IMR-90 (cell line): ENCODE measurements around the gene GRID1. TPM values are rescaled to one million over a fixed set of nuclear protein-coding genes. Genes with fewer than 3 reads are reported as not detected.

Experiments
- ATAC-seq: fragments of 200-7000 bp; cut with Tn5 transposase; 2 replicates; pipeline ENCODE4 v1.9.1; 2020; ENCODE audit warnings: low read depth, mild to moderate bottlenecking, moderate library complexity
- BruUV-seq: library from RNA; stranded (reverse); fragments of 400-500 nt; replicated peaks from 2 replicates; lab custom pipeline; 2021; lab: Mats Ljungman, UMichigan
- CTCF ChIA-PET: fragments of 300-600 bp; formaldehyde crosslinking; extraction: SDS; loops from one replicate; lab custom pipeline; 2021; ENCODE audit warnings: antibody characterized with exemption; lab: Yijun Ruan, JAX
- POLR2A ChIA-PET: fragments of 300-600 bp; sonication (Branson Sonifier 250); formaldehyde crosslinking; loops from one replicate; lab custom pipeline; 2022; ENCODE audit warnings: antibody characterized with exemption; ENCODE audit not compliant: unreplicated experiment; lab: Charles Lee
- DNase-seq: peaks from one replicate; pipeline ENCODE4 v3.0.0; 2013
- H2AFZ ChIP-seq: replicated peaks from 2 replicates; pipeline ENCODE3; 2013; ENCODE audit warnings: low read length, mild to moderate bottlenecking; ENCODE audit not compliant: poor library complexity
- H2AK5ac ChIP-seq: 2 replicates; pipeline ENCODE4 v1.6.1; 2013; ENCODE audit warnings: low read depth, low read length, inconsistent platforms
- H2AK9ac ChIP-seq: replicated peaks from 2 replicates; pipeline ENCODE3; 2013; ENCODE audit warnings: mild to moderate bottlenecking, low read depth, low read length, moderate library complexity; ENCODE audit not compliant: poor library complexity
- H2BK120ac ChIP-seq: 2 replicates; pipeline ENCODE4 v1.6.1; 2013; ENCODE audit warnings: low read depth, low read length, inconsistent platforms
- H2BK15ac ChIP-seq: 3 replicates; pipeline ENCODE4 v1.6.1; 2013; ENCODE audit warnings: low read depth, low read length, inconsistent platforms
- H2BK20ac ChIP-seq: 2 replicates; pipeline ENCODE4 v1.6.1; 2013; ENCODE audit warnings: low read depth, mild to moderate bottlenecking, inconsistent platforms, low read length, moderate library complexity
- H2BK5ac ChIP-seq: 2 replicates; pipeline ENCODE4 v1.6.1; 2013; ENCODE audit warnings: mild to moderate bottlenecking, low read depth, low read length, inconsistent platforms; ENCODE audit not compliant: poor library complexity, severe bottlenecking
- H3K14ac ChIP-seq: replicated peaks from 2 replicates; pipeline ENCODE4 v1.6.1; 2013; ENCODE audit warnings: low read depth, low read length, inconsistent platforms
- H3K18ac ChIP-seq: 2 replicates; pipeline ENCODE4 v1.6.1; 2013; ENCODE audit warnings: low read depth, low read length, control low read depth
- H3K23ac ChIP-seq: 2 replicates; pipeline ENCODE4 v1.6.1; 2013; ENCODE audit warnings: low read depth, low read length, inconsistent platforms
- H3K27ac ChIP-seq: 2 replicates; pipeline ENCODE4 v1.5.1; 2013; ENCODE audit warnings: mild to moderate bottlenecking, control low read depth, low read length; ENCODE audit not compliant: insufficient read depth
- H3K27me3 ChIP-seq: 2 replicates; pipeline ENCODE4 v1.6.1; 2013; ENCODE audit warnings: low read length; ENCODE audit not compliant: control insufficient read depth, insufficient read depth
- H3K36me3 ChIP-seq: 2 replicates; pipeline ENCODE4 v1.6.1; 2013; ENCODE audit warnings: low read length, mixed read lengths; ENCODE audit not compliant: control insufficient read depth, insufficient read depth
- H3K4ac ChIP-seq: 2 replicates; pipeline ENCODE4 v1.6.1; 2013; ENCODE audit warnings: low read depth, low read length, inconsistent platforms
- H3K4me1 ChIP-seq: 2 replicates; pipeline ENCODE4 v1.6.1; 2013; ENCODE audit warnings: low read length, mixed read lengths; ENCODE audit not compliant: control insufficient read depth, insufficient read depth
- H3K4me2 ChIP-seq: 2 replicates; pipeline ENCODE4 v1.6.1; 2013; ENCODE audit warnings: low read depth, mild to moderate bottlenecking, control low read depth, low read length, moderate library complexity
- H3K4me3 ChIP-seq: 2 replicates; pipeline ENCODE4 v1.5.1; 2013; ENCODE audit warnings: low read depth, mild to moderate bottlenecking, control low read depth, low read length, moderate library complexity; ENCODE audit not compliant: insufficient read depth
- H3K56ac ChIP-seq: 2 replicates; pipeline ENCODE4 v1.6.1; 2013; ENCODE audit warnings: low read length, inconsistent platforms; ENCODE audit not compliant: insufficient read depth; ENCODE audit errors: extremely low read depth
- H3K79me1 ChIP-seq, 2 experiments: 2 replicates each; pipeline ENCODE4 v1.6.1; 2013; ENCODE audit warnings: low read length in 2 of 2, inconsistent platforms in 1 of 2, low read depth in 1 of 2
- H3K9ac ChIP-seq: 2 replicates; pipeline ENCODE4 v1.6.1; 2013; ENCODE audit warnings: low read depth, low read length, control low read depth
- H3K9me1 ChIP-seq: 2 replicates; pipeline ENCODE4 v1.6.1; 2013; ENCODE audit warnings: low read length, inconsistent platforms; ENCODE audit not compliant: insufficient read depth
- H3K9me3 ChIP-seq: 2 replicates; pipeline ENCODE4 v1.6.1; 2013; ENCODE audit warnings: low read length; ENCODE audit not compliant: control insufficient read depth, insufficient read depth
- H4K20me1 ChIP-seq: 2 replicates; pipeline ENCODE4 v1.6.1; 2013; ENCODE audit warnings: low read length, inconsistent platforms; ENCODE audit not compliant: insufficient read depth
- H4K5ac ChIP-seq: 2 replicates; pipeline ENCODE4 v1.6.1; 2013; ENCODE audit warnings: mild to moderate bottlenecking, low read depth, low read length, control low read depth
- H4K8ac ChIP-seq, 2 experiments: 2 replicates each; pipeline ENCODE4 v1.6.1; 2013; ENCODE audit warnings: low read depth in 2 of 2, low read length in 2 of 2, control low read depth in 1 of 2, inconsistent platforms in 1 of 2
- H4K91ac ChIP-seq: 2 replicates; pipeline ENCODE4 v1.6.1; 2013; ENCODE audit warnings: low read depth, low read length, inconsistent platforms; ENCODE audit not compliant: insufficient read depth
- CEBPB ChIP-seq: IDR thresholded peaks from 2 replicates; pipeline ENCODE4 v1.6.1; 2012; ENCODE audit warnings: low read depth, low read length, improper control_type of control experiment
- FOS ChIP-seq: fragments of 150-350 bp; IDR thresholded peaks from 2 replicates; pipeline ENCODE4 v1.6.1; 2016; ENCODE audit warnings: low read depth, low read length
- MAFK ChIP-seq: IDR thresholded peaks from 2 replicates; pipeline ENCODE4 v1.6.1; 2012; ENCODE audit warnings: low read depth, low read length, improper control_type of control experiment
- MAZ ChIP-seq: IDR thresholded peaks from 2 replicates; pipeline ENCODE4 v1.6.1; 2012; ENCODE audit warnings: low read depth, mild to moderate bottlenecking, low read length, improper control_type of control experiment, moderate library complexity, borderline replicate concordance
- MXI1 ChIP-seq: IDR thresholded peaks from 2 replicates; pipeline ENCODE4 v1.6.1; 2012; ENCODE audit warnings: low read depth, mild to moderate bottlenecking, low read length, moderate library complexity, borderline replicate concordance
- NFE2L2 ChIP-seq: fragments of 150-350 bp; IDR thresholded peaks from 2 replicates; pipeline ENCODE4 v1.6.1; 2016; ENCODE audit warnings: low read depth, mild to moderate bottlenecking, low read length
- POLR2A ChIP-seq: IDR thresholded peaks from 2 replicates; pipeline ENCODE4 v1.6.1; 2012; ENCODE audit warnings: mild to moderate bottlenecking, low read depth, low read length
- RAD21 ChIP-seq: IDR thresholded peaks from 2 replicates; pipeline ENCODE4 v1.6.1; 2012; ENCODE audit warnings: low read length, improper control_type of control experiment
- RCOR1 ChIP-seq: IDR thresholded peaks from 2 replicates; pipeline ENCODE4 v1.6.1; 2012; ENCODE audit warnings: mild to moderate bottlenecking, low read length, improper control_type of control experiment; ENCODE audit not compliant: insufficient replicate concordance
- SMC3 ChIP-seq: fragments of 150-350 bp; IDR thresholded peaks from 2 replicates; pipeline ENCODE4 v1.6.1; 2016; ENCODE audit warnings: low read depth, mild to moderate bottlenecking, antibody characterized with exemption, low read length, moderate library complexity
- WGBS, 2 experiments: methylation state at CpG; one replicate each; pipeline versions ENCODE4 v1.1.5 to v1.1.7; 2013; ENCODE audit warnings: missing lambda C conversion rate in 2 of 2; ENCODE audit not compliant: insufficient read length in 1 of 2; ENCODE audit errors: extremely low coverage in 2 of 2; 5-methylcytosine and 5-hydroxymethylcytosine counted together
- dilution Hi-C: fragments of 300-500 bp; cut with HindIII; formaldehyde crosslinking; loops from one replicate; pipeline ENCODE4 v1.14.3; 2018; ENCODE audit warnings: low sequenced_read_pairs; ENCODE audit not compliant: unreplicated experiment
- in situ Hi-C: fragments of 300-500 bp; cut with MboI; formaldehyde crosslinking; loops from 3 replicates; pipeline ENCODE4 v1.14.3; 2019; ENCODE audit warnings: low sequenced_read_pairs, inconsistent platforms, mixed read lengths
- intact Hi-C: fragments of 100-400 bp; cut with micrococcal nuclease; formaldehyde crosslinking; loops from 2 replicates; pipeline ENCODE4 v1.10.0; 2022
- polyA plus RNA-seq, 3 experiments: library from polyadenylated mRNA; depleted of rRNA; stranded (reverse); fragments of >200 nt; gene quantifications; 2 replicates each; pipeline ENCODE4 v1.2.3, GENCODE V29; 2012; ENCODE audit warnings: low replicate concordance in 1 of 3
- total RNA-seq: library from RNA; depleted of rRNA; stranded (reverse); fragments of >200 nt; gene quantifications from 2 replicates; pipeline ENCODE4 v1.2.3, GENCODE V29; 2012

GRID1 gene
- total and polyA plus RNA-seq, 2 of the 4 experiments (the other 2 are of a cell fraction): not detected

DNA sequence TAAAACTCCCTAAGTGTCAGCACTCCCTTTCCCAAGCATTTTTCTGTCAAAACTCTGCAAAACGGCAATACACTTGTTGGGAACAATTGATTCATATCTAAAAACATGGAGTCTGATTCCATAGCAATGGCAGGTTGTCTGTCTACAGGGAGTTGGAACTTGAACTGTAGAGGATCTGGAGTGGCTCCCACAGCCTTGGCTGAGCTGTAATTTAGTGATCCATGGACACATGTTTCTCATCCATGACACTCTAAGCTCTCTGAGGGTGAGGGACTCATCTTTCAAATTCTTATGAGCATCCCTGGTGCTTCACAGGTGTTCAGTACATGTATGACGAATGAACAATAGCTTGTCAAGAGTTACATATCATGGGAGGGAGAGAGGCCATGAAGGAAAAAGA lies 466.1 kb downstream of the GRID1 start:
- Histone ChIP-seq H3K9ac (no peak overlapping the region), H3K18ac (no peak overlapping the region), H3K9me3 (peaks cover 14% of the 10 kb centered on the region), H4K91ac (no peak overlapping the region), H4K20me1 (no peaks in the 10 kb centered on the region), H4K5ac (no peak overlapping the region), H2BK20ac (no peak overlapping the region), H2AFZ (no peak overlapping the region), H3K14ac (no peak overlapping the region), H2AK9ac (no peak overlapping the region), H3K36me3 (no peaks in the 10 kb centered on the region), H3K27me3 (no peaks in the 10 kb centered on the region), H3K4me2 (no peak overlapping the region), H3K56ac (no peak overlapping the region), H3K23ac (no peak overlapping the region), H3K27ac (no peak overlapping the region), H2BK120ac (no peak overlapping the region), H3K79me1 (no peaks in the 10 kb centered on the region), H2BK15ac (no peak overlapping the region), H3K4me3 (no peak overlapping the region), H3K9me1 (no peaks in the 10 kb centered on the region), H3K4me1 (no peaks in the 10 kb centered on the region), H3K4ac (no peak overlapping the region), H4K8ac (no peak overlapping the region), H2AK5ac (no peak overlapping the region), H2BK5ac (no peak overlapping the region)
- no TSS peak for BruUV-seq
- intact Hi-C loops (no loop called here), in situ Hi-C loops (no loop called here), dilution Hi-C loops (no loop called here)
- no peak for TF ChIP-seq RCOR1
- TF ChIP-seq MAZ: no peak
- TF ChIP-seq MAFK: no peak
- no peak for TF ChIP-seq FOS
- no peak for TF ChIP-seq POLR2A
- TF ChIP-seq RAD21: no peak
- no peak for TF ChIP-seq SMC3
- TF ChIP-seq NFE2L2: no peak
- no peak for TF ChIP-seq MXI1
- no peak for TF ChIP-seq CEBPB
- ATAC-seq (no peak), DNase-seq (no peak)
- no CpG with 5 or more reads among the region's 2 CpGs for whole genome bisulfite sequencing, 2 experiments
- ChIA-PET CTCF (no interaction called here), POLR2A (no interaction called here)
